H1 (cell line): ENCODE results near the gene CD59. TPM values are rescaled to one million over a fixed set of nuclear protein-coding genes. Genes with fewer than 3 reads are reported as not detected.

Experiments used
- CTCF ChIA-PET: fragments of 300-600 bp; sonication (Branson Sonifier 250); formaldehyde crosslinking; loops from one replicate; lab custom pipeline; 2021; ENCODE audit not compliant: partially characterized antibody; lab: Charles Lee
- POLR2A ChIA-PET: fragments of 300-600 bp; sonication (Branson Sonifier 250); formaldehyde crosslinking; loops from one replicate; lab custom pipeline; 2021; ENCODE audit warnings: inconsistent platforms; ENCODE audit not compliant: partially characterized antibody; lab: Charles Lee
- DNase-seq, 2 experiments: peaks; one replicate each; pipeline versions ENCODE4 v3.0.0 to v3.0.0-alpha.2; 2010 to 2022; ENCODE audit warnings: low spot score in 2 of 2, low read depth in 1 of 2, mixed read lengths in 1 of 2
- FAIRE-seq: peaks from 2 replicates; lab custom pipeline; 2011; peaks lifted over from hg19 to GRCh38; lab: Jason Lieb, UNC
- H2AFZ ChIP-seq: 2 replicates; pipeline ENCODE4 v1.8.1; 2012; ENCODE audit warnings: low read length, inconsistent platforms
- H2AK5ac ChIP-seq: 2 replicates; pipeline ENCODE4 v1.6.1; 2013; ENCODE audit warnings: low read depth, low read length
- H2BK120ac ChIP-seq: replicated peaks from 2 replicates; pipeline ENCODE3; 2013; ENCODE audit warnings: low read depth, low read length, inconsistent platforms
- H2BK12ac ChIP-seq: 2 replicates; pipeline ENCODE4 v1.6.1; 2013; ENCODE audit warnings: low read depth, low read length
- H2BK15ac ChIP-seq: 2 replicates; pipeline ENCODE4 v1.6.1; 2013; ENCODE audit warnings: low read length
- H2BK20ac ChIP-seq: 2 replicates; pipeline ENCODE4 v1.6.1; 2013; ENCODE audit warnings: low read length
- H2BK5ac ChIP-seq: 2 replicates; pipeline ENCODE4 v1.6.1; 2013; ENCODE audit warnings: low read depth, low read length
- H3K14ac ChIP-seq: 2 replicates; pipeline ENCODE4 v1.6.1; 2013; ENCODE audit warnings: inconsistent platforms; ENCODE audit not compliant: insufficient read length
- H3K18ac ChIP-seq: 2 replicates; pipeline ENCODE4 v1.6.1; 2013; ENCODE audit warnings: low read length; ENCODE audit errors: extremely low read depth
- H3K23ac ChIP-seq: 2 replicates; pipeline ENCODE4 v1.6.1; 2013; ENCODE audit warnings: inconsistent platforms; ENCODE audit not compliant: insufficient read length
- H3K23me2 ChIP-seq: 2 replicates; pipeline ENCODE4 v1.6.1; 2013; ENCODE audit warnings: low read depth, low read length
- H3K27ac ChIP-seq: 2 replicates; pipeline ENCODE4 v1.6.1; 2011; ENCODE audit warnings: low read depth, low read length, inconsistent platforms
- H3K27me3 ChIP-seq, 4 experiments: replicated peaks in 1 of 4; 1 replicate in 1 of 4; 2 replicates in 3 of 4; pipeline versions ENCODE4 v1.6.1 to v1.8.1; 2011 to 2013; ENCODE audit warnings: low read length in 3 of 4, mild to moderate bottlenecking in 3 of 4, inconsistent platforms in 2 of 4, mixed read lengths in 2 of 4, moderate library complexity in 1 of 4; ENCODE audit not compliant: control insufficient read depth in 3 of 4, insufficient read depth in 3 of 4; ENCODE audit errors: extremely low read depth in 1 of 4
- H3K36me3 ChIP-seq, 4 experiments: 2 replicates each; pipeline versions ENCODE4 v1.6.1 to v1.8.1; 2011 to 2013; ENCODE audit warnings: mild to moderate bottlenecking in 4 of 4, low read length in 3 of 4, moderate library complexity in 2 of 4, control low read depth in 1 of 4, inconsistent platforms in 1 of 4; ENCODE audit not compliant: insufficient read depth in 4 of 4, control insufficient read depth in 2 of 4
- H3K4ac ChIP-seq: replicated peaks from 2 replicates; pipeline ENCODE3; 2013; ENCODE audit warnings: low read length, low read depth, mixed read lengths, inconsistent platforms; ENCODE audit not compliant: insufficient read length
- H3K4me1 ChIP-seq, 4 experiments: replicated peaks in 1 of 4; 1 replicate in 1 of 4; 2 replicates in 3 of 4; pipeline versions ENCODE4 v1.6.1 to v1.8.1; 2011 to 2013; ENCODE audit warnings: low read length in 3 of 4, inconsistent platforms in 2 of 4, mixed read lengths in 1 of 4; ENCODE audit not compliant: insufficient read depth in 4 of 4, control insufficient read depth in 3 of 4
- H3K4me2 ChIP-seq, 2 experiments: 2 replicates each; pipeline versions ENCODE4 v1.6.1 to v1.8.1; 2011 to 2013; ENCODE audit warnings: low read depth in 2 of 2, low read length in 2 of 2, control low read depth in 1 of 2, inconsistent platforms in 1 of 2, mild to moderate bottlenecking in 1 of 2; ENCODE audit not compliant: insufficient read depth in 1 of 2
- H3K4me3 ChIP-seq, 4 experiments: fragments of 200-600, 300-600 bp in 1 of 4; sonication (generic), shearing (Covaris generic), sonication (Bioruptor Twin) in 1 of 4; 2 replicates each; pipeline versions ENCODE4 v1.5.1 to v1.8.1; 2011 to 2016; ENCODE audit warnings: low read length in 4 of 4, low read depth in 3 of 4, control low read depth in 2 of 4, inconsistent platforms in 2 of 4, mild to moderate bottlenecking in 2 of 4, mixed read lengths in 1 of 4, moderate library complexity in 1 of 4; ENCODE audit not compliant: insufficient read depth in 2 of 4; ENCODE audit errors: extremely low read depth in 1 of 4
- H3K56ac ChIP-seq: replicated peaks from 2 replicates; pipeline ENCODE3; 2013; ENCODE audit warnings: low read depth, mild to moderate bottlenecking, mixed read lengths, low read length, inconsistent platforms; ENCODE audit not compliant: insufficient read length
- H3K79me1 ChIP-seq: 2 replicates; pipeline ENCODE4 v1.6.1; 2013; ENCODE audit warnings: low read depth, low read length, control low read depth
- H3K79me2 ChIP-seq, 2 experiments: 2 replicates each; pipeline versions ENCODE4 v1.6.1 to v1.8.1; 2012 to 2013; ENCODE audit warnings: low read length in 2 of 2, mild to moderate bottlenecking in 2 of 2, inconsistent platforms in 1 of 2; ENCODE audit not compliant: insufficient read depth in 2 of 2, control insufficient read depth in 1 of 2
- H3K9ac ChIP-seq, 4 experiments: replicated peaks in 1 of 4; 1 replicate in 1 of 4; 2 replicates in 3 of 4; pipeline versions ENCODE4 v1.6.1 to v1.8.1; 2011 to 2013; ENCODE audit warnings: low read depth in 3 of 4, low read length in 3 of 4, control low read depth in 2 of 4, mild to moderate bottlenecking in 2 of 4, moderate library complexity in 2 of 4, inconsistent platforms in 1 of 4; ENCODE audit errors: extremely low read depth in 1 of 4
- H3K9me3 ChIP-seq, 2 experiments: 2 replicates each; pipeline versions ENCODE4 v1.6.1 to v1.8.1; 2012 to 2013; ENCODE audit warnings: mild to moderate bottlenecking in 2 of 2, moderate library complexity in 2 of 2, control low read depth in 1 of 2, inconsistent platforms in 1 of 2, low read depth in 1 of 2, low read length in 1 of 2, mixed read lengths in 1 of 2; ENCODE audit not compliant: insufficient read depth in 2 of 2
- H4K20me1 ChIP-seq, 2 experiments: replicated peaks in 1 of 2; 2 replicates each; pipeline versions ENCODE3 to v1.8.1; 2011 to 2013; ENCODE audit warnings: inconsistent platforms in 2 of 2, low read length in 2 of 2, mild to moderate bottlenecking in 1 of 2; ENCODE audit not compliant: insufficient read depth in 2 of 2, control insufficient read depth in 1 of 2
- H4K5ac ChIP-seq: 2 replicates; pipeline ENCODE4 v1.6.1; 2013; ENCODE audit warnings: low read length, low read depth, mixed read lengths, inconsistent platforms; ENCODE audit not compliant: insufficient read length
- H4K8ac ChIP-seq: 2 replicates; pipeline ENCODE4 v1.8.0; 2013; ENCODE audit warnings: mild to moderate bottlenecking, moderate library complexity, low read length, inconsistent platforms; ENCODE audit not compliant: insufficient read depth; ENCODE audit errors: extremely low read depth
- H4K91ac ChIP-seq: replicated peaks from 2 replicates; pipeline ENCODE3; 2013; ENCODE audit warnings: low read length, mixed read lengths, inconsistent platforms; ENCODE audit not compliant: insufficient read length
- BACH1 ChIP-seq: IDR thresholded peaks from 2 replicates; pipeline ENCODE4 v1.6.1; 2012; ENCODE audit warnings: low read length, improper control_type of control experiment
- BRCA1 ChIP-seq: IDR thresholded peaks from 2 replicates; pipeline ENCODE4 v1.6.1; 2012; ENCODE audit warnings: low read depth, low read length, improper control_type of control experiment
- CHD2 ChIP-seq: IDR thresholded peaks from 2 replicates; pipeline ENCODE4 v1.6.1; 2012; ENCODE audit warnings: low read length, improper control_type of control experiment
- CTBP2 ChIP-seq: IDR thresholded peaks from 2 replicates; pipeline ENCODE4 v1.7.0; 2011; ENCODE audit warnings: borderline replicate concordance, mild to moderate bottlenecking, moderate library complexity, mixed read lengths, low read length; ENCODE audit not compliant: insufficient read depth, insufficient read length
- EP300 ChIP-seq, 2 experiments: IDR thresholded peaks; 1 replicate in 1 of 2; 2 replicates in 1 of 2; pipeline ENCODE4 v1.6.1; 2011 to 2012; ENCODE audit warnings: low read depth in 2 of 2, low read length in 2 of 2, mild to moderate bottlenecking in 2 of 2, borderline replicate concordance in 1 of 2, inconsistent platforms in 1 of 2, moderate library complexity in 1 of 2
- HDAC6 ChIP-seq: IDR thresholded peaks from one replicate; pipeline ENCODE4 v1.7.1; 2012; ENCODE audit warnings: low read depth, mild to moderate bottlenecking, inconsistent platforms, low read length, moderate library complexity
- KDM5A ChIP-seq: fragments of 200-600 bp; IDR thresholded peaks from 2 replicates; pipeline ENCODE4 v1.7.1; 2012; ENCODE audit warnings: mild to moderate bottlenecking, low read length, inconsistent platforms, mixed read lengths
- RXRA ChIP-seq: IDR thresholded peaks from 2 replicates; pipeline ENCODE4 v1.6.1; 2011; ENCODE audit warnings: low read depth, mild to moderate bottlenecking, low read length, moderate library complexity; ENCODE audit not compliant: insufficient read depth
- SIRT6 ChIP-seq: IDR thresholded peaks from one replicate; pipeline ENCODE4 v1.7.1; 2012; ENCODE audit warnings: low read length, inconsistent platforms
- SIX5 ChIP-seq: IDR thresholded peaks from 2 replicates; pipeline ENCODE4 v1.6.1; 2011; ENCODE audit warnings: mild to moderate bottlenecking, low read depth, low read length
- SP1 ChIP-seq: IDR thresholded peaks from 2 replicates; pipeline ENCODE4 v1.6.1; 2011; ENCODE audit warnings: low read depth, low read length
- SUZ12 ChIP-seq: fragments of 200-600 bp; sonication (generic); IDR thresholded peaks from 2 replicates; pipeline ENCODE4 v1.6.1; 2012; ENCODE audit warnings: mild to moderate bottlenecking, inconsistent platforms, low read length, moderate library complexity, mixed read lengths
- TAF7 ChIP-seq: optimal IDR thresholded peaks from 2 replicates; pipeline ENCODE3; 2011; ENCODE audit warnings: low read depth, mild to moderate bottlenecking, inconsistent platforms, low read length, moderate library complexity, borderline replicate concordance
- TCF12 ChIP-seq: IDR thresholded peaks from 2 replicates; pipeline ENCODE4 v1.6.1; 2011; ENCODE audit warnings: low read depth, mild to moderate bottlenecking, low read length
- whole genome bisulfite sequencing, 2 experiments: shearing (Covaris generic) in 1 of 2; methylation state at CpG; one replicate each; pipeline versions ENCODE4 v1.1.6 to v1.1.7; 2013 to 2015; ENCODE audit warnings: low lambda C conversion rate in 2 of 2, mixed read lengths in 2 of 2, inconsistent platforms in 1 of 2, low coverage in 1 of 2, missing lambda C conversion rate in 1 of 2; ENCODE audit not compliant: insufficient replicate concordance in 2 of 2, insufficient coverage in 1 of 2, insufficient read length in 1 of 2; ENCODE audit errors: extremely low coverage in 1 of 2, missing lambda C conversion rate in 1 of 2; 5-methylcytosine and 5-hydroxymethylcytosine counted together
- polyA plus RNA-seq, 7 experiments: library from polyadenylated mRNA; depleted of rRNA in 3 of 7; stranded (reverse) in 5 of 7; unstranded in 2 of 7; fragments of >200 nt in 5 of 7; fragments of 200-250 nt in 2 of 7; gene quantifications; 1 replicate in 5 of 7; 2 replicates in 1 of 7; 4 replicates in 1 of 7; pipeline versions ENCODE4 v1.2.1 to v1.2.3, GENCODE V29; 2011 to 2013; ENCODE audit warnings: missing spikeins in 2 of 7, mixed read lengths in 2 of 7
- total RNA-seq: library from RNA; stranded (reverse); fragmentation: NEBNext Ultra II Directional; extraction: Animal tissue kit (Norgen Biotek cat#: 25700); gene quantifications from 2 replicates; pipeline ENCODE4 v1.2.1, GENCODE V29; 2021
- TF ChIP-seq, protein P1 (sequence below): IDR thresholded peaks from 2 replicates; pipeline ENCODE4 v1.6.1; 2012; ENCODE audit warnings: inconsistent platforms

CD59 gene
- total and polyA plus RNA-seq, 2 of the 8 experiments (the other 6 are each of a cell fraction or from before 2014, with no cell fraction given): 63.1 to 90.3 TPM

DNA sequence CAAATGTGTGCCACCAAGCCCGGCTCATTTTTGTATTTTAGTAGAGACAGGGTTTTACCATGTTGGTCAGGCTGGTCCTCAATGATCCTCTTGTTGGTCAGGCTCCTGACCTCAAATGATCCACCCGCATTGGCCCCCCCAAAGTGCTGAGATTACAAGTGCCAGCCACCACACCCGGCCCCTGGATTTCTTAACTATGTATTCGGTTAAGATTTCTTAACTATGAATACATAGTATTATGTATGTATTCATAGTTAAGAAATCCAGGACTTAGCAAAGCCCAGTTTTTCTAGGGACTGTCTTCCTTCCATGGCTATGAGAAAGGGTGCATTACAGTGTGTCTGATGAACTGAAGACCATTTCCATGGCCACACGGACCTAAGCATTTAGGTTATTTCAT, 37.3 kb downstream of the CD59 start:
- POLR2A ChIA-PET: no interaction called here
- Histone ChIP-seq H3K79me2 (no peaks in the 10 kb centered on the region), H2AFZ (no peak overlapping the region), H2BK120ac (no peak overlapping the region), H3K36me3 (no peaks in the 10 kb centered on the region), H4K20me1 (no peaks in the 10 kb centered on the region), H3K4ac (no peak overlapping the region), H2BK5ac (no peak overlapping the region), H3K4me3 (no peak overlapping the region), H3K27ac (no peak overlapping the region), H3K14ac (no peak overlapping the region), H2BK12ac (no peak overlapping the region), H4K91ac (no peak overlapping the region), H3K4me2 (no peak overlapping the region), H3K18ac (no peak overlapping the region), H2BK15ac (no peak overlapping the region), H3K27me3 (peaks cover 0 to 9% (median 3%) of the 10 kb centered on the region in 4 experiments; a peak in 4 of 7 replicates), H3K23ac (no peak overlapping the region), H3K79me1 (no peaks in the 10 kb centered on the region), H3K4me1 (peaks cover 0 to 10% (median 6%) of the 10 kb centered on the region in 4 experiments; a peak in 6 of 7 replicates), H4K5ac (no peak overlapping the region), H4K8ac (no peak overlapping the region), H2BK20ac (no peak overlapping the region), H2AK5ac (no peak overlapping the region), H3K23me2 (peaks cover 7% of the 10 kb centered on the region; the same call in 1 of the 2 replicates), H3K9me3 (no peaks in the 10 kb centered on the region), H3K9ac (no peak overlapping the region), H3K56ac (no peak overlapping the region)
- 87% methylated on average over 5 of the region's 5 CpGs; no CpG with 5 or more reads in 1 of the 2 experiments for WGBS, 2 experiments
- no peak for DNase-seq
- CTCF ChIA-PET: interaction anchor here (1.1 kb wide), 1 partner anchor 12 kb away, joined by 3 read pairs; no protein-coding TSS in a partner anchor
- no peak for FAIRE-seq
- TF ChIP-seq BRCA1: no peak
- no peak for TF ChIP-seq SP1
- no peak for TF ChIP-seq SUZ12
- no peak for TF ChIP-seq TCF12
- TF ChIP-seq SIX5: no peak
- TF ChIP-seq RXRA: no peak
- TF ChIP-seq SIRT6: no peak
- TF ChIP-seq HDAC6: no peak
- no peak for TF ChIP-seq CHD2
- no peak for TF ChIP-seq BACH1
- no peak for TF ChIP-seq KDM5A
- TF ChIP-seq CTBP2: no peak
- TF ChIP-seq, protein P1, sequence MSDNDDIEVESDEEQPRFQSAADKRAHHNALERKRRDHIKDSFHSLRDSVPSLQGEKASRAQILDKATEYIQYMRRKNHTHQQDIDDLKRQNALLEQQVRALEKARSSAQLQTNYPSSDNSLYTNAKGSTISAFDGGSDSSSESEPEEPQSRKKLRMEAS: no peak
- TF ChIP-seq EP300 (IDR thresholded peaks at IDR 0.05; ENCODE audit: borderline replicate concordance in 1 of 2, low read depth in 2 of 2, low read length in 2 of 2): no peak
- no peak for TF ChIP-seq TAF7
